ENCODE results near the gene CGB1. TPM values are rescaled to one million over a fixed set of nuclear protein-coding genes. Genes with fewer than 3 reads are reported as not detected.

CGB1 gene
- total RNA-seq, 3 donors from 2014 or later, result not detected

- TF ChIP-seq POLR2A (IDR thresholded peaks at IDR 0.05) (no peak), POLR2AphosphoS5 (IDR thresholded peaks at IDR 0.05) (no peak)
- Histone ChIP-seq H3K4me1 (peaks cover 0 to 6% of the 10 kb centered on the region in 2 donors), H3K27ac (no peak overlapping the region), H3K9me3 (no peaks in the 10 kb centered on the region), H3K36me3 (peaks cover 4% of the 10 kb centered on the region), H3K27me3 (no peaks in the 10 kb centered on the region), H3K4me3 (peak overlapping the region; percentile 43 to 70 (median 56))
- no peak for DNase-seq (ENCODE audit: low spot score in 2 of 2)
- intact Hi-C loops (cut with DNase I; ENCODE audit: low total_unique reads), result no loop called here
Measured at GRCh38 chr19:49017666-49018351, 18.9 kb downstream of the CGB1 start.

- peaks cover 4% of the 10 kb centered on the region for H3K36me3 ChIP-seq
- H3K9me3 ChIP-seq, result no peaks in the 10 kb centered on the region
- no peak for TF ChIP-seq POLR2AphosphoS5 (IDR thresholded peaks at IDR 0.05)
- TF ChIP-seq CTCF (IDR thresholded peaks at IDR 0.05), result no peak
- no peak for TF ChIP-seq POLR2A (IDR thresholded peaks at IDR 0.05)
- peaks cover 0 to 6% of the 10 kb centered on the region in 2 donors for H3K4me1 ChIP-seq
- H3K27me3 ChIP-seq, result no peaks in the 10 kb centered on the region
- peak within 1 kb of the TSS; percentile 43 to 70 (median 56) for H3K4me3 ChIP-seq
- DNase-seq (ENCODE audit: low spot score in 2 of 2), result no peak
- intact Hi-C loops (cut with DNase I; ENCODE audit: low total_unique reads), result no loop called here
- no peak within 1 kb of the TSS for H3K27ac ChIP-seq
Measured at GRCh38 chr19:49017041-49017665, 19.5 kb downstream of the CGB1 start, which contains the start of gene LHB. Gene LHB, minus strand, starts transcription at chr19:49017091. Its CDS starts 10 bp downstream, at chr19:49017081.

GRCh38 chr19:49016067-49016839, 20.4 kb downstream of the CGB1 start:
- H3K4me3 ChIP-seq, result no peak overlapping the region
- TF ChIP-seq POLR2A (IDR thresholded peaks at IDR 0.05) (no peak), POLR2AphosphoS5 (IDR thresholded peaks at IDR 0.05) (no peak), CTCF (IDR thresholded peaks at IDR 0.05) (no peak)
- H3K4me1 ChIP-seq, result peaks cover 0 to 6% of the 10 kb centered on the region in 2 donors
- no peak for DNase-seq (ENCODE audit: low spot score in 2 of 2)
- no peak overlapping the region for H3K27ac ChIP-seq
- peaks cover 4% of the 10 kb centered on the region for H3K36me3 ChIP-seq
- H3K27me3 ChIP-seq, result no peaks in the 10 kb centered on the region
- intact Hi-C loops (cut with DNase I; ENCODE audit: low total_unique reads), result no loop called here
- H3K9me3 ChIP-seq, result no peaks in the 10 kb centered on the region

- no peak for DNase-seq (ENCODE audit: low spot score in 2 of 2)
- H3K9me3 ChIP-seq, result no peaks in the 10 kb centered on the region
- peaks cover 4% of the 10 kb centered on the region for H3K36me3 ChIP-seq
Measured at GRCh38 chr19:49014870-49015255, 21.8 kb downstream of the CGB1 start.

More at GRCh38 chr19:49014870-49015255, 21.8 kb downstream of the CGB1 start:
- TF ChIP-seq POLR2AphosphoS5 (IDR thresholded peaks at IDR 0.05) (no peak), POLR2A (IDR thresholded peaks at IDR 0.05) (no peak), CTCF (IDR thresholded peaks at IDR 0.05) (no peak)
- Histone ChIP-seq H3K27me3 (no peaks in the 10 kb centered on the region), H3K27ac (no peak overlapping the region), H3K4me3 (no peak overlapping the region), H3K4me1 (peaks cover 0 to 6% of the 10 kb centered on the region in 2 donors)
- intact Hi-C loops (cut with DNase I; ENCODE audit: low total_unique reads), result no loop called here

Measured in breast epithelium (tissue), 4 donors.